ENCODE measurements around the gene KSR1. TPM values are rescaled to one million over a fixed set of nuclear protein-coding genes. Genes with fewer than 3 reads are reported as not detected.

The KSR1 gene
- total RNA-seq, 1 donor: 6.5 TPM

DNA sequence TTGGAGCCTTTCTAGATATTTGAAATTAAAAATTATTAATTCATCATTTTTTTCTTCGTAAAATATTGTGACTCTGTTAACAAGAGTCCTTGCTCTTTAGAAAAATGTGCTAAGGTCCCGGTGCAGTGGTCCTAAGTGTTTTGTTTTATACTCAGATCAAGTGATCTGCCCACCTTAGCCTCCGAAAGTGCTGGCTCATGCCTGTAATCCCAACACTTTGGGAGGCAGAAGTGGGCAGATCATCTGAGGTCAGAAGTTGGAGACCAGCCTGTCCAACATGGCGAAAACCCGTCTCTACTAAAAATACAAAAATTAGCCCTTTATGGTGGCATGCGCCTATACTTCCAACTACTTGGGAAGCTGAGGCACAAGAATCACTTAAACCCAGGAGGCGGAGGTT, 92.1 kb downstream of the KSR1 start:
- Histone ChIP-seq H3K4me3 (ENCODE audit: insufficient read depth, low read length) (no peak overlapping the region), H3K4me2 (ENCODE audit: insufficient read depth, low read length) (no peak overlapping the region), H3K27ac (ENCODE audit: low read depth, low read length) (no peak overlapping the region), H4K20me1 (ENCODE audit: insufficient read depth, low read length) (peaks cover 10% of the 10 kb centered on the region), H3K79me2 (ENCODE audit: insufficient read depth, low read length) (no peaks in the 10 kb centered on the region), H3K9me3 (ENCODE audit: low read depth, low read length) (no peaks in the 10 kb centered on the region), H2AFZ (ENCODE audit: low read length) (no peak overlapping the region), H3K36me3 (ENCODE audit: insufficient read depth, low read length) (no peaks in the 10 kb centered on the region), H3K4me1 (ENCODE audit: insufficient read depth, low read length) (peaks cover 31% of the 10 kb centered on the region), H3K27me3 (ENCODE audit: insufficient read depth, low read length) (peaks cover 22% of the 10 kb centered on the region)
- no peak for TF ChIP-seq CTCF (IDR thresholded peaks at IDR 0.05; ENCODE audit: extremely low read depth, low read depth, low read length)
- DNase-seq (ENCODE audit: insufficient read length, low spot score, missing footprints): no peak

- Histone ChIP-seq H3K4me2 (ENCODE audit: insufficient read depth, low read length) (no peak overlapping the region), H3K27ac (ENCODE audit: low read depth, low read length) (no peak overlapping the region), H3K27me3 (ENCODE audit: insufficient read depth, low read length) (peaks cover 19% of the 10 kb centered on the region), H3K4me3 (ENCODE audit: insufficient read depth, low read length) (no peak overlapping the region), H4K20me1 (ENCODE audit: insufficient read depth, low read length) (peaks cover 6% of the 10 kb centered on the region), H3K79me2 (ENCODE audit: insufficient read depth, low read length) (no peaks in the 10 kb centered on the region), H2AFZ (ENCODE audit: low read length) (no peak overlapping the region), H3K4me1 (ENCODE audit: insufficient read depth, low read length) (peaks cover 41% of the 10 kb centered on the region), H3K36me3 (ENCODE audit: insufficient read depth, low read length) (no peaks in the 10 kb centered on the region), H3K9me3 (ENCODE audit: low read depth, low read length) (no peaks in the 10 kb centered on the region)
- no peak for DNase-seq (ENCODE audit: insufficient read length, low spot score, missing footprints)
- no peak for TF ChIP-seq CTCF (IDR thresholded peaks at IDR 0.05; ENCODE audit: extremely low read depth, low read depth, low read length)
These were observed 93.1 kb downstream of the KSR1 start for GRCh38 chr17:27549251-27549893.

GRCh38 chr17:27550291-27550930, 94.2 kb downstream of the KSR1 start:
- Histone ChIP-seq H3K4me2 (ENCODE audit: insufficient read depth, low read length) (no peak overlapping the region), H3K27me3 (ENCODE audit: insufficient read depth, low read length) (peaks cover 17% of the 10 kb centered on the region), H3K4me1 (ENCODE audit: insufficient read depth, low read length) (peaks cover 49% of the 10 kb centered on the region), H4K20me1 (ENCODE audit: insufficient read depth, low read length) (peaks cover 6% of the 10 kb centered on the region), H3K27ac (ENCODE audit: low read depth, low read length) (no peak overlapping the region), H3K36me3 (ENCODE audit: insufficient read depth, low read length) (no peaks in the 10 kb centered on the region), H3K4me3 (ENCODE audit: insufficient read depth, low read length) (no peak overlapping the region), H3K9me3 (ENCODE audit: low read depth, low read length) (no peaks in the 10 kb centered on the region), H2AFZ (ENCODE audit: low read length) (no peak overlapping the region), H3K79me2 (ENCODE audit: insufficient read depth, low read length) (no peaks in the 10 kb centered on the region)
- TF ChIP-seq CTCF (IDR thresholded peaks at IDR 0.05; ENCODE audit: extremely low read depth, low read depth, low read length): no peak
- no peak for DNase-seq (ENCODE audit: insufficient read length, low spot score, missing footprints)

DNA sequence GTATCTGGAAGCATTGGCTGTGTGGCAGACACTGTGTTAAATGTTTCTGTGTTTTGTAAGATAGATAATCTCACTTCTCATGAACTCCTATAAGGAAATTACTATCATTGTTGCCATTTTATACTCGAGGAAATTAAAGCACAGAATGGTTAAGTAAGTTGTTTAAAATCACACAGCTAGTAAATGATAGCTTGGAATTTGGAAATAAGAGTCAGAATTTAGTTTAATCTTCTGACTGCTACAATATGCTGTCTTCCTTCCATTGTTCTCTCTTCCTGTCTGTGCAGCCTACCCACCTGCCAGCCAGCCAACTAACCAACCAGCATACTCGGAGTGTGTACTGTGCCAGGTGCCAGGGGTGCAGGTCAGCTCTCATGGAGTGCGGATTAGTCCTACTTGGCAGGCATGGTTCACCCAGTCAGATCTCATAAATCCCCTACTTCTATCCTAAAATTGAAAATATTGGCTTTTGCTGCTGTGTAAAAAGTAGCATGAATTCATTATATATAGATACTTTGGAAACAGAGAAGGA, 94.8 kb downstream of the KSR1 start:
- TF ChIP-seq CTCF (IDR thresholded peaks at IDR 0.05; ENCODE audit: extremely low read depth, low read depth, low read length): no peak
- Histone ChIP-seq H4K20me1 (ENCODE audit: insufficient read depth, low read length) (peaks cover 6% of the 10 kb centered on the region), H3K79me2 (ENCODE audit: insufficient read depth, low read length) (no peaks in the 10 kb centered on the region), H3K27ac (ENCODE audit: low read depth, low read length) (no peak overlapping the region), H3K36me3 (ENCODE audit: insufficient read depth, low read length) (no peaks in the 10 kb centered on the region), H3K4me2 (ENCODE audit: insufficient read depth, low read length) (no peak overlapping the region), H3K4me3 (ENCODE audit: insufficient read depth, low read length) (no peak overlapping the region), H3K4me1 (ENCODE audit: insufficient read depth, low read length) (peaks cover 48% of the 10 kb centered on the region), H3K9me3 (ENCODE audit: low read depth, low read length) (no peaks in the 10 kb centered on the region), H2AFZ (ENCODE audit: low read length) (no peak overlapping the region), H3K27me3 (ENCODE audit: insufficient read depth, low read length) (peaks cover 14% of the 10 kb centered on the region)
- DNase-seq (ENCODE audit: insufficient read length, low spot score, missing footprints): no peak

Measured in osteoblast (primary cell).